H1 (cell line): ENCODE measurements around the gene RGS7BP. TPM values are rescaled to one million over a fixed set of nuclear protein-coding genes. Genes with fewer than 3 reads are reported as not detected.
A peak's percentile ranks its signal among the peaks of the same experiment; 100 is the strongest.

Source experiments
- CTCF ChIA-PET: fragments of 300-600 bp; sonication (Branson Sonifier 250); formaldehyde crosslinking; loops from one replicate; lab custom pipeline; 2021; ENCODE audit not compliant: partially characterized antibody; lab: Charles Lee
- POLR2A ChIA-PET: fragments of 300-600 bp; sonication (Branson Sonifier 250); formaldehyde crosslinking; loops from one replicate; lab custom pipeline; 2021; ENCODE audit warnings: inconsistent platforms; ENCODE audit not compliant: partially characterized antibody; lab: Charles Lee
- DNase-seq, 2 experiments: peaks; one replicate each; pipeline versions ENCODE4 v3.0.0 to v3.0.0-alpha.2; 2010 to 2022; ENCODE audit warnings: low spot score in 2 of 2, low read depth in 1 of 2, mixed read lengths in 1 of 2
- FAIRE-seq: peaks from 2 replicates; lab custom pipeline; 2011; peaks lifted over from hg19 to GRCh38; lab: Jason Lieb, UNC
- H2AFZ ChIP-seq: 2 replicates; pipeline ENCODE4 v1.8.1; 2012; ENCODE audit warnings: low read length, inconsistent platforms
- H2AK5ac ChIP-seq: 2 replicates; pipeline ENCODE4 v1.6.1; 2013; ENCODE audit warnings: low read depth, low read length
- H2BK120ac ChIP-seq: replicated peaks from 2 replicates; pipeline ENCODE3; 2013; ENCODE audit warnings: low read depth, low read length, inconsistent platforms
- H2BK12ac ChIP-seq: 2 replicates; pipeline ENCODE4 v1.6.1; 2013; ENCODE audit warnings: low read depth, low read length
- H2BK15ac ChIP-seq: 2 replicates; pipeline ENCODE4 v1.6.1; 2013; ENCODE audit warnings: low read length
- H2BK20ac ChIP-seq: 2 replicates; pipeline ENCODE4 v1.6.1; 2013; ENCODE audit warnings: low read length
- H2BK5ac ChIP-seq: 2 replicates; pipeline ENCODE4 v1.6.1; 2013; ENCODE audit warnings: low read depth, low read length
- H3K14ac ChIP-seq: 2 replicates; pipeline ENCODE4 v1.6.1; 2013; ENCODE audit warnings: inconsistent platforms; ENCODE audit not compliant: insufficient read length
- H3K18ac ChIP-seq: 2 replicates; pipeline ENCODE4 v1.6.1; 2013; ENCODE audit warnings: low read length; ENCODE audit errors: extremely low read depth
- H3K23ac ChIP-seq: 2 replicates; pipeline ENCODE4 v1.6.1; 2013; ENCODE audit warnings: inconsistent platforms; ENCODE audit not compliant: insufficient read length
- H3K23me2 ChIP-seq: 2 replicates; pipeline ENCODE4 v1.6.1; 2013; ENCODE audit warnings: low read depth, low read length
- H3K27ac ChIP-seq: 2 replicates; pipeline ENCODE4 v1.6.1; 2011; ENCODE audit warnings: low read depth, low read length, inconsistent platforms
- H3K27me3 ChIP-seq, 4 experiments: replicated peaks in 1 of 4; 1 replicate in 1 of 4; 2 replicates in 3 of 4; pipeline versions ENCODE4 v1.6.1 to v1.8.1; 2011 to 2013; ENCODE audit warnings: low read length in 3 of 4, mild to moderate bottlenecking in 3 of 4, inconsistent platforms in 2 of 4, mixed read lengths in 2 of 4, moderate library complexity in 1 of 4; ENCODE audit not compliant: control insufficient read depth in 3 of 4, insufficient read depth in 3 of 4; ENCODE audit errors: extremely low read depth in 1 of 4
- H3K36me3 ChIP-seq, 4 experiments: 2 replicates each; pipeline versions ENCODE4 v1.6.1 to v1.8.1; 2011 to 2013; ENCODE audit warnings: mild to moderate bottlenecking in 4 of 4, low read length in 3 of 4, moderate library complexity in 2 of 4, control low read depth in 1 of 4, inconsistent platforms in 1 of 4; ENCODE audit not compliant: insufficient read depth in 4 of 4, control insufficient read depth in 2 of 4
- H3K4ac ChIP-seq: replicated peaks from 2 replicates; pipeline ENCODE3; 2013; ENCODE audit warnings: low read length, low read depth, mixed read lengths, inconsistent platforms; ENCODE audit not compliant: insufficient read length
- H3K4me1 ChIP-seq, 4 experiments: replicated peaks in 1 of 4; 1 replicate in 1 of 4; 2 replicates in 3 of 4; pipeline versions ENCODE4 v1.6.1 to v1.8.1; 2011 to 2013; ENCODE audit warnings: low read length in 3 of 4, inconsistent platforms in 2 of 4, mixed read lengths in 1 of 4; ENCODE audit not compliant: insufficient read depth in 4 of 4, control insufficient read depth in 3 of 4
- H3K4me2 ChIP-seq, 2 experiments: 2 replicates each; pipeline versions ENCODE4 v1.6.1 to v1.8.1; 2011 to 2013; ENCODE audit warnings: low read depth in 2 of 2, low read length in 2 of 2, control low read depth in 1 of 2, inconsistent platforms in 1 of 2, mild to moderate bottlenecking in 1 of 2; ENCODE audit not compliant: insufficient read depth in 1 of 2
- H3K4me3 ChIP-seq, 4 experiments: fragments of 200-600, 300-600 bp in 1 of 4; sonication (generic), shearing (Covaris generic), sonication (Bioruptor Twin) in 1 of 4; 2 replicates each; pipeline versions ENCODE4 v1.5.1 to v1.8.1; 2011 to 2016; ENCODE audit warnings: low read length in 4 of 4, low read depth in 3 of 4, control low read depth in 2 of 4, inconsistent platforms in 2 of 4, mild to moderate bottlenecking in 2 of 4, mixed read lengths in 1 of 4, moderate library complexity in 1 of 4; ENCODE audit not compliant: insufficient read depth in 2 of 4; ENCODE audit errors: extremely low read depth in 1 of 4
- H3K56ac ChIP-seq: replicated peaks from 2 replicates; pipeline ENCODE3; 2013; ENCODE audit warnings: low read depth, mild to moderate bottlenecking, mixed read lengths, low read length, inconsistent platforms; ENCODE audit not compliant: insufficient read length
- H3K79me1 ChIP-seq: 2 replicates; pipeline ENCODE4 v1.6.1; 2013; ENCODE audit warnings: low read depth, low read length, control low read depth
- H3K79me2 ChIP-seq, 2 experiments: 2 replicates each; pipeline versions ENCODE4 v1.6.1 to v1.8.1; 2012 to 2013; ENCODE audit warnings: low read length in 2 of 2, mild to moderate bottlenecking in 2 of 2, inconsistent platforms in 1 of 2; ENCODE audit not compliant: insufficient read depth in 2 of 2, control insufficient read depth in 1 of 2
- H3K9ac ChIP-seq, 4 experiments: replicated peaks in 1 of 4; 1 replicate in 1 of 4; 2 replicates in 3 of 4; pipeline versions ENCODE4 v1.6.1 to v1.8.1; 2011 to 2013; ENCODE audit warnings: low read depth in 3 of 4, low read length in 3 of 4, control low read depth in 2 of 4, mild to moderate bottlenecking in 2 of 4, moderate library complexity in 2 of 4, inconsistent platforms in 1 of 4; ENCODE audit errors: extremely low read depth in 1 of 4
- H3K9me3 ChIP-seq, 2 experiments: 2 replicates each; pipeline versions ENCODE4 v1.6.1 to v1.8.1; 2012 to 2013; ENCODE audit warnings: mild to moderate bottlenecking in 2 of 2, moderate library complexity in 2 of 2, control low read depth in 1 of 2, inconsistent platforms in 1 of 2, low read depth in 1 of 2, low read length in 1 of 2, mixed read lengths in 1 of 2; ENCODE audit not compliant: insufficient read depth in 2 of 2
- H4K20me1 ChIP-seq, 2 experiments: replicated peaks in 1 of 2; 2 replicates each; pipeline versions ENCODE3 to v1.8.1; 2011 to 2013; ENCODE audit warnings: inconsistent platforms in 2 of 2, low read length in 2 of 2, mild to moderate bottlenecking in 1 of 2; ENCODE audit not compliant: insufficient read depth in 2 of 2, control insufficient read depth in 1 of 2
- H4K5ac ChIP-seq: 2 replicates; pipeline ENCODE4 v1.6.1; 2013; ENCODE audit warnings: low read length, low read depth, mixed read lengths, inconsistent platforms; ENCODE audit not compliant: insufficient read length
- H4K8ac ChIP-seq: 2 replicates; pipeline ENCODE4 v1.8.0; 2013; ENCODE audit warnings: mild to moderate bottlenecking, moderate library complexity, low read length, inconsistent platforms; ENCODE audit not compliant: insufficient read depth; ENCODE audit errors: extremely low read depth
- H4K91ac ChIP-seq: replicated peaks from 2 replicates; pipeline ENCODE3; 2013; ENCODE audit warnings: low read length, mixed read lengths, inconsistent platforms; ENCODE audit not compliant: insufficient read length
- RNF2 ChIP-seq: fragments of 200-900, 300-1000 bp; sonication (generic); IDR thresholded peaks from 2 replicates; pipeline ENCODE4 v1.7.1; 2016; ENCODE audit warnings: borderline replicate concordance, low read depth, mild to moderate bottlenecking, antibody characterized with exemption, low read length; ENCODE audit not compliant: poor library complexity, severe bottlenecking; ENCODE audit errors: missing control alignments
- TEAD4 ChIP-seq: IDR thresholded peaks from 2 replicates; pipeline ENCODE4 v1.6.1; 2012; ENCODE audit warnings: low read depth, low read length, inconsistent platforms, mixed read lengths
- WGBS, 2 experiments: shearing (Covaris generic) in 1 of 2; methylation state at CpG; one replicate each; pipeline versions ENCODE4 v1.1.6 to v1.1.7; 2013 to 2015; ENCODE audit warnings: low lambda C conversion rate in 2 of 2, mixed read lengths in 2 of 2, inconsistent platforms in 1 of 2, low coverage in 1 of 2, missing lambda C conversion rate in 1 of 2; ENCODE audit not compliant: insufficient replicate concordance in 2 of 2, insufficient coverage in 1 of 2, insufficient read length in 1 of 2; ENCODE audit errors: extremely low coverage in 1 of 2, missing lambda C conversion rate in 1 of 2; 5-methylcytosine and 5-hydroxymethylcytosine counted together
- polyA plus RNA-seq, 7 experiments: library from polyadenylated mRNA; depleted of rRNA in 3 of 7; stranded (reverse) in 5 of 7; unstranded in 2 of 7; fragments of >200 nt in 5 of 7; fragments of 200-250 nt in 2 of 7; gene quantifications; 1 replicate in 5 of 7; 2 replicates in 1 of 7; 4 replicates in 1 of 7; pipeline versions ENCODE4 v1.2.1 to v1.2.3, GENCODE V29; 2011 to 2013; ENCODE audit warnings: missing spikeins in 2 of 7, mixed read lengths in 2 of 7
- total RNA-seq: library from RNA; stranded (reverse); fragmentation: NEBNext Ultra II Directional; extraction: Animal tissue kit (Norgen Biotek cat#: 25700); gene quantifications from 2 replicates; pipeline ENCODE4 v1.2.1, GENCODE V29; 2021

The RGS7BP gene
- total and polyA plus RNA-seq, 2 of the 8 experiments (the other 6 are each of a cell fraction or from before 2014, with no cell fraction given), result 0.65 to 2.3 TPM

- Histone ChIP-seq H3K9me3 (no peaks in the 10 kb centered on the region), H2BK15ac (no peak overlapping the region), H3K36me3 (no peaks in the 10 kb centered on the region), H3K4ac (no peak overlapping the region), H3K27ac (no peak overlapping the region), H3K27me3 (no peaks in the 10 kb centered on the region), H3K79me2 (no peaks in the 10 kb centered on the region), H3K79me1 (no peaks in the 10 kb centered on the region), H3K4me2 (no peak overlapping the region), H4K20me1 (no peaks in the 10 kb centered on the region), H2BK12ac (no peak overlapping the region), H4K8ac (no peak overlapping the region), H4K5ac (no peak overlapping the region), H3K18ac (no peak overlapping the region), H2AK5ac (no peak overlapping the region), H3K56ac (no peak overlapping the region), H3K4me3 (no peak overlapping the region), H2BK120ac (no peak overlapping the region), H3K23ac (no peak overlapping the region), H4K91ac (no peak overlapping the region), H2BK5ac (no peak overlapping the region), H2AFZ (no peak overlapping the region), H2BK20ac (no peak overlapping the region), H3K23me2 (no peaks in the 10 kb centered on the region), H3K9ac (no peak overlapping the region)
- CTCF ChIA-PET, result interaction anchor here (1.1 kb wide), 2 partner anchors 9 to 11 kb away, joined by 3 to 4 read pairs; no protein-coding TSS in a partner anchor
- DNase-seq, result peak in 1 of 2 experiments; percentile 9
- FAIRE-seq, result no peak
- POLR2A ChIA-PET, result interaction anchor here (2.2 kb wide), 1 partner anchor 8 kb away, joined by 9 read pairs; the partner anchor contains the start of gene RGS7BP
- 70% methylated on average over 2 of the region's 2 CpGs; no CpG with 5 or more reads in 1 of the 2 experiments for WGBS, 2 experiments
- TF ChIP-seq TEAD4 (0 out of 2 replicates have a peak, but pooled peaks have one; percentile 61), RNF2 (no peak)
- TF ChIP-seq, all 59 proteins: peak for 1
- H3K14ac ChIP-seq, result no peak overlapping the region
- H3K4me1 ChIP-seq, result peaks cover 0 to 4% (median 2%) of the 10 kb centered on the region in 4 experiments; a peak in 2 of 7 replicates
These were observed 8.4 kb upstream of the RGS7BP start for GRCh38 chr5:64497386-64497785.
